ENCODE results near the gene XYLB. TPM values are rescaled to one million over a fixed set of nuclear protein-coding genes. Genes with fewer than 3 reads are reported as not detected.
"Not testable (repeated sequence)": the region's sequence is repeated elsewhere in the genome, so short reads cannot be mapped to it uniquely, and the experiment has no call there.

Gene XYLB
- polyA plus RNA-seq, 1 donor from 2014 or later: 0.50 TPM

DNA sequence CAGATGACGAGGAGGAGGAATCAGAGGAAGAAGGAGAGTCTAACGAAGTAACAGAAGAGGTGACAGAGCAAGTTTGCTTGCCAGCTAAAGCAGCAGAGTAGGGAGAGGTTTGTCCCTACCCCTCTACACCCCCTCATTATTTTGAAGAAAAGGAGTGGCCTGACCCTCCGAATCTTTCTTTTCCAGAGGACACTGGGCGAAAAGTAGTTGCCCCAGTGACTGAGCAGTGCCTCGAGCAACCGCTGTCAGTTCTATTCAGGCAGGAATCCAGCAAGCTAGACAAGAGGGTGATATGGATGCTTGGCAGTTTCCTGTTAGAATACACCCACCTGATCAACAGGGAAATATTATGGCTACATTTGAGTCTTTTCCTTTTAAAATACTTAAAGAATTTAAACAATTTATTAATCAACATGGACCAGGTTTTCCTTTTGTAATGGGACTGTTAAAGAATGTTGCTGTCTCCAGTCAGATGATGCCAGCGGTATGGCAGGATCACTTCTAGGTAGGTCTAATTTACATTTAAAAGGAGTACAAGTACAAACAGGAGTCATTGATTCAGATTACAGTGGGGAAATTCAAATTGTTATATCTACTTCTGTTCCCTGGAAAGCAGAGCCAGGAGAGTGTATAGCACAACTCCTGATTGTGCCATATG lies 75.2 kb downstream of the XYLB start:
- Histone ChIP-seq H3K9me3 (ENCODE audit: low read length) (no peaks in the 10 kb centered on the region), H3K9ac (ENCODE audit: low read length) (no peak overlapping the region), H4K20me1 (ENCODE audit: insufficient read depth) (no peaks in the 10 kb centered on the region), H2AFZ (ENCODE audit: low read depth, low read length) (no peak overlapping the region), H3K79me2 (replicated peaks; ENCODE audit: insufficient read depth, low read length) (no peaks in the 10 kb centered on the region), H3K27ac (ENCODE audit: low read length) (no peak overlapping the region), H3K9me2 (ENCODE audit: insufficient read depth, low read length) (no peaks in the 10 kb centered on the region), H3F3A (ENCODE audit: insufficient read depth, low read length, poor library complexity, severe bottlenecking) (no peaks in the 10 kb centered on the region), H3K4me2 (ENCODE audit: low read length) (no peak overlapping the region), H3K27me3 (ENCODE audit: insufficient read depth, low read depth, low read length) (no peaks in the 10 kb centered on the region), H3K4me3 (ENCODE audit: low read length) (no peak overlapping the region), H3K36me3 (ENCODE audit: insufficient read depth, low read length) (no peaks in the 10 kb centered on the region)
- TF ChIP-seq EP300 (conservative IDR thresholded peaks at IDR 0.05; ENCODE audit: poor library complexity, severe bottlenecking): no peak

DNA sequence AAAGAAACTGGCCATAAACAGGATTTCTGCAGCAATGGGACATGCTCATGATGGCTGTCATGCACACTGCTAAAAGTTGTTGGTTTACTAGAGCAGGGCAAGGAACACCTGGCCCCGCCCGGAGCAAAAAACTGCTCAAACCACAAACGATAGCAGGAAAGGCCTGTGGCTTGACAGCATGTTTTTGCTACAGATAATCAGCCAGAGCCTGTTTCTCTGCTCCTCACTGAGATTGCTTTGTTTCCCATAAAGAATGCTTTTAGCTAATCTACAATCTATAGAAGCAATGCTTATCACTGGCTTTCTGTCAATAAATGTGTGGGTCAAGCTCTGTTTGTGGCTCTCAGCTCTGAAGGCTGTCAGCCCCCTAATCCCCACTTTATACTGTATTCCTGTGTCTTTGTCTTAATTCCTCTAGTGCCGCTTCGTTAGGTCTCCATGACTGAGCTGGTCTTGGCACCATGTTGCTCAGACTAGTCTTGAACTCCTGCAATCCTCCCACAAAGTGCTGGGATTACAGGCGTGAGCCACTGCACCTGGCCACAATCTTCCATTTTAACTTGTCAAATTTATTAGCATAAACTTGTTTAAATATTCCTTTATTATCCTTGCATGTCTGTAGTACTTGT lies 80.3 kb downstream of the XYLB start:
- H3K9me3 ChIP-seq (ENCODE audit: low read length); H3K79me2 ChIP-seq (replicated peaks; ENCODE audit: insufficient read depth, low read length); H3K36me3 ChIP-seq (ENCODE audit: insufficient read depth, low read length); H3K9ac ChIP-seq (ENCODE audit: low read length); H3K27ac ChIP-seq (ENCODE audit: low read length); H4K20me1 ChIP-seq (ENCODE audit: insufficient read depth); H2AFZ ChIP-seq (ENCODE audit: low read depth, low read length); H3K9me2 ChIP-seq (ENCODE audit: insufficient read depth, low read length); H3K4me2 ChIP-seq (ENCODE audit: low read length); H3K27me3 ChIP-seq (ENCODE audit: insufficient read depth, low read depth, low read length); H3F3A ChIP-seq (ENCODE audit: insufficient read depth, low read length, poor library complexity, severe bottlenecking): not testable (repeated sequence)
- H3K4me3 ChIP-seq (ENCODE audit: low read length): peak overlapping the region; percentile 27

DNA sequence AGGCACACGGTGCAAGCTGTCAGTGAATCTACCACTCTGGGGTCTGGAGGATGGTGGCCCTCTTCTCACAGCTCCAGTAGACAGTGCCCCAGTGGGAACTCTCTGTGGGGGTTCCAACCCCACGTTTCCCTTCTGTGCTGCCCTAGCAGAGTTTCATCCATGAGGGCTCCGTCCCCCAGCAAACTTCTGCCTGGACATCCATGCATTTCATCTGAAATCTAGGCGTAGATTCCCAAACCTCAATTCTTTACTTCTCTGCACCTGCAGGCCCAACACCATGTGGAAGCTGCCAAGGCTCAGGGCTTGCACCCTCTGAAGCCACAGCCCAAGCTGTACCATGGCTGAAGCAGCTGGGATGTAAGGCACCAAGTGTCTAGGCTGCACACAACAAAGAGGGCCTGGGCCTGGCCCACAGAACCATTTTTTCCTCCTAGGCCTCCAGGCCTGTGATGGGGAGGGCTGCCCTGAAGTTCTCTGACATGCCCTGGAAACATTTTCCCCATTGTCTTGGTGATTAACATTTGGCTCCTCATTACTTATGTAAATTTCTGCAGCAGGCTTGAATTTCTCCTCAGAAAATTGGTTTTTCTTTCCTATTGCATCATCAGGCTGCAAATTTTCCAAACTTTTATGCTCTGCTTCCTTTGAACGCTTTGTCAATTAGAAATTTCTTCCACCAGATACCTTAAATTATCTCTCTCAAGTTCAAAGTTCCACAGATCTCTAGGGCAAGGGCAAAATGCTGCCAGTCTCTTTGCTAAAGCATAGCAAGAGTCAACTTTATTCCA lies 86.5 kb downstream of the XYLB start:
- H3F3A ChIP-seq (ENCODE audit: insufficient read depth, low read length, poor library complexity, severe bottlenecking); H3K79me2 ChIP-seq (replicated peaks; ENCODE audit: insufficient read depth, low read length); H3K9ac ChIP-seq (ENCODE audit: low read length); H3K36me3 ChIP-seq (ENCODE audit: insufficient read depth, low read length); H3K9me2 ChIP-seq (ENCODE audit: insufficient read depth, low read length); H2AFZ ChIP-seq (ENCODE audit: low read depth, low read length); H3K4me2 ChIP-seq (ENCODE audit: low read length); H4K20me1 ChIP-seq (ENCODE audit: insufficient read depth); H3K27me3 ChIP-seq (ENCODE audit: insufficient read depth, low read depth, low read length); H3K9me3 ChIP-seq (ENCODE audit: low read length); H3K4me3 ChIP-seq (ENCODE audit: low read length); H3K27ac ChIP-seq (ENCODE audit: low read length): not testable (repeated sequence)

DNA sequence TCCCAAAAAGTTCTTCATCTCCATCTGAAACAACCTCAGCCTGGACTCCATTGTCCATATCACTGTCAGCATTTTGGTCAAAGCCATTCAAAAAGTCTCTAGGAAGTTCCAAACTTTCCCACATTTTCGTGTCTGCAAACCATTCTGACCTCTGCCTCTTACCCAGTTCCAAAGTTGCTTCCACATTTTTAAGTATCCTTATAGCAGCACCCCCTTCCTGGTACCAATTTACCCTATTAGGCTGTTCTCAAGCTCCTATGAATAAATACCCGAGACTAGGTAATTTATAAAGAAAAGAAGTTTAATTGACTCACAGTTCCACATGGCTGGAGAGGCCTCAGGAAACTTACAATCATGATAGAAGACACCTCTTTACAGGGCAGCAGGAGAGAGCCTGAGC lies 87.1 kb downstream of the XYLB start:
- H3K36me3 ChIP-seq (ENCODE audit: insufficient read depth, low read length); H3K4me3 ChIP-seq (ENCODE audit: low read length); H3K27ac ChIP-seq (ENCODE audit: low read length); H4K20me1 ChIP-seq (ENCODE audit: insufficient read depth); H3K9me2 ChIP-seq (ENCODE audit: insufficient read depth, low read length); H3K27me3 ChIP-seq (ENCODE audit: insufficient read depth, low read depth, low read length); H2AFZ ChIP-seq (ENCODE audit: low read depth, low read length); H3K4me2 ChIP-seq (ENCODE audit: low read length); H3K9ac ChIP-seq (ENCODE audit: low read length); H3K9me3 ChIP-seq (ENCODE audit: low read length); H3F3A ChIP-seq (ENCODE audit: insufficient read depth, low read length, poor library complexity, severe bottlenecking); H3K79me2 ChIP-seq (replicated peaks; ENCODE audit: insufficient read depth, low read length): not testable (repeated sequence)

DNA sequence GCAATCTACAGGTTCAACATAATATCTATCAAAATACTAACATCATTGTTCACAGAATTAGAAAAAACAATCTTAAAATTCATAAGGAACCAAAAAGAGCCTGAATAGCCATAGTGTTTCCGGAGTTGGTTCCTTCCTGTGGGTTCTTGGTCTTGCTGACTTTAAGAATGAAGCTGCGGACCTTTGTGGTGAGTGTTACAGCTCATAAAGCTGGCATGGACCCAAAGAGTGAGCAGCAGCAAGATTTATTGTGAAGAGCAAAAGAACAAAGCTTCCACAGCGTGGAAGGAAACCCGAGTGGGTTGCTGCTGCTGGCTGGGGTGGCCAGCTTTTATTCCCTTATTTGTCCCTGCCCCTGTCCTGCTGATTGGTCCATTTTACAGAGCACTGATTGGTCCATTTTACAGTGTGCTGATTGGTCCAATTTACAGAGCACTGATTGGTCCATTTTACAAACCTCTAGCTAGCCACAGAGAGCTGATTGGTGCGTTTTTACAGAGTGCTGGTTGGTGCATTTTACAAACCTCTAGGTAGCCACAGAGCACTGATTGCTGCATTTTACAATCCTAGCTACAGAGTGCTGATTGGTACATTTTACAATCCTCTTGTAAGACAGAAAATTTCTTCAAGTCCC lies 92.0 kb downstream of the XYLB start:
- H3K36me3 ChIP-seq (ENCODE audit: insufficient read depth, low read length); H3K9me2 ChIP-seq (ENCODE audit: insufficient read depth, low read length); H3K79me2 ChIP-seq (replicated peaks; ENCODE audit: insufficient read depth, low read length); H2AFZ ChIP-seq (ENCODE audit: low read depth, low read length); H3K27ac ChIP-seq (ENCODE audit: low read length); H3K4me3 ChIP-seq (ENCODE audit: low read length); H3K4me2 ChIP-seq (ENCODE audit: low read length); H3F3A ChIP-seq (ENCODE audit: insufficient read depth, low read length, poor library complexity, severe bottlenecking); H3K27me3 ChIP-seq (ENCODE audit: insufficient read depth, low read depth, low read length); H3K9ac ChIP-seq (ENCODE audit: low read length); H4K20me1 ChIP-seq (ENCODE audit: insufficient read depth); H3K9me3 ChIP-seq (ENCODE audit: low read length): not testable (repeated sequence)

DNA sequence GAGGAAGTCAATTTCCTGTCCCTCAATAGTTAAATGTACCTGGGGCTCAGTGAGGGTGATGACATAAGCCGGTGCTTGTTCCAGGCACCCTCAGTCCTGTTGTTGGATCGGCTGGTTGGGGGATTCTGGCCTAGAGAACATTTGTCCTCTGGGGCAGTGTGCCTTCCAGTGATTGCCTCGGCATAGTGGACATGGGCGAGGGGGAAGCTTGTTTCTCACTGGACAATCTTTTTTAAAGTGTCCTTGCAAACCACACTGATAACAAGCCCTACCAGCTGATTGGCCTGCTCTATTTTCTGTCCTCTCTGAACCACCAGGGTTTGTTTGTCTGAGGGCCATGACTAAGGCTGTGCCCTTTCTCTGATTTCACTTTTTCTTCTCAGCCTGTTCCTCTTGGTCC lies 96.6 kb downstream of the XYLB start:
- H3K9me3 ChIP-seq (ENCODE audit: low read length); H3K27ac ChIP-seq (ENCODE audit: low read length); H3K79me2 ChIP-seq (replicated peaks; ENCODE audit: insufficient read depth, low read length); H4K20me1 ChIP-seq (ENCODE audit: insufficient read depth); H3K9me2 ChIP-seq (ENCODE audit: insufficient read depth, low read length); H3K36me3 ChIP-seq (ENCODE audit: insufficient read depth, low read length); H3K27me3 ChIP-seq (ENCODE audit: insufficient read depth, low read depth, low read length); H3F3A ChIP-seq (ENCODE audit: insufficient read depth, low read length, poor library complexity, severe bottlenecking); H3K9ac ChIP-seq (ENCODE audit: low read length); H3K4me3 ChIP-seq (ENCODE audit: low read length); H2AFZ ChIP-seq (ENCODE audit: low read depth, low read length); H3K4me2 ChIP-seq (ENCODE audit: low read length): not testable (repeated sequence)
